COR-L47 (cell line): ENCODE measurements around the gene LMO1.

Source experiments
- DNase-seq: peaks from one replicate; lab custom pipeline; 2025; lab: John Stamatoyannopoulos, UW

Gene LMO1

DNA sequence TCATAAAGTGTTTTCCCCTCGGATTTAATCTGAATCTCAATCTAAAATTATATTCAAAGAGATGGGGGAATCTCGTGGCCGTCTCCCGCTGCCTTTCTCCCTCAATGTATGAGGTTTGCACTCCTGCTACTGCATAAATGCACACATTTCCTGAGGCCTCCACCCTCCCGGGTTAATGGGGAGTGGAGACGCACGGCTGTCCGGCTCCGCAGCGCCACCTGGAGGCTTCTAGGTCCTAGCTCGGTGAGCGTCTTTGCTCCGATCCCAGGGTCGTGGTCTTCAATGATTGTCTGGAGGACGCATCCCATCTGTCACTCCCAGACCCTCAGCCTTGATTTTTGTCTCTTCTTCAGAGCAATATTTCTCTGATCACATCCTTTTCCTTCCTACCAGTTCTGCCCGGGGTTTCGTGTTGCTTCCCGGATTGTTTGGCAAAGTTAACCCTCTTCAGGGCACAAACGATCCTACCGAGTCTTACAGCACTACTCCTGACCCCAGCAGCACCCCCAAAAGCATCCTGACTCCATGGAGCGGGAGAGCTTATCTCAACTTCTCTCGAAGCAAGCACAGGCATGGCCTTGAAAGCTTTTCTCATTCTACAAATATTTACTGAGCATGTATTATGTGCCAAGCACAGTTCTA is at the start of gene LMO1:
LMO1 (minus strand) TSS at position 110 of the 642 bp plus-strand sequence. CDS start 516 bp downstream, outside the sequence.
- DNase-seq = peak; percentile 83

DNA sequence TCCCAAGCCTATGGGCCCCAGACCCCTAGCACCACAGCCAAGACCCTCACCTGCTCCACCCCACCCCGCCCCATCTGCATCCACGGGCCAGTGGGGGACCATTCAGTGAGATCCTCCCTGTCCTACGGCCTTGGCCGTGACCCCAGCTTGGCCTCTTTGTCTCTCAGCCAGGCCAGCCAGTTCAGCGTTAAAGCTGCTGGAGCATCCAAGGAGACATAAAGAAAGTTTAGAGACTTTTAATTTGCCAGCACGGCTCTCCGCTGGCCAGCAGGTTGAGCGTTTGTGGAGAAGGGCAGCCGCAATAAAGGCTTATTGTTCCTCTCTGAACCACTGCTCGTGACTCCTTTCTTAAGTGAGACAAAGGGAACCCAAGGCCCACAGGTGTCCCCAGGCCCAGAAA is 49.3 kb upstream of the LMO1 start:
- no peak for DNase-seq

- DNase-seq = no peak
Observed at GRCh38 chr11:8311366-8311765, 47.7 kb upstream of the LMO1 start.

DNA sequence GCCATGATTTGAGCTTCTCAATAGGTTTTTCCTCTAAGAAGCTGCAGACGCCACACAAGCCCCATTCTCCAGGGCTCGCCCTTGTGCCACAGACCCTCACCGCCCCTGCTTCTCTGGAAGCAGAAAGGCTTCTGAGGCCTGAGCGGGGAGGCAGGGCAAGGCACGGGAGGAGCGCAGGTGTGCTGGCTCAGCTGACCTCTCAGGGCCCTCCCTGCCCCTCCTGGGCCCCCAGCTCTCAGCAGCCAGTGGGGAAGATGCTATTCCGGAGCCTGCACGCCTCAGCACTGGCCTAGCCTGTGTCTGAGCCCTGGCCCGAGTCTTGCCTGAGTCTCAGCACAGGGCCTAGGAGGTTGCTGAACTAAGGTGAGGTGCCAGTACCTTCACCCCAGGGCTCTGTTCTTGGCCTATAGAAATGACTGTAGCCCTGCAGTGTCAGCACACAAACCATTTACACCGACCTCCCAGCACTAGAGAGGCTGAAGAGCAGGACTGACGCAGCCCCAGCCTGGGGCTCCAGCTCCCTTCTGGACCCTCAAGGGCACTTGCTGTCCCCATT is 47.1 kb upstream of the LMO1 start:
- no peak for DNase-seq

GRCh38 chr11:8309862-8310261 is 46.2 kb upstream of the LMO1 start:
- DNase-seq = peak; percentile 14

DNA sequence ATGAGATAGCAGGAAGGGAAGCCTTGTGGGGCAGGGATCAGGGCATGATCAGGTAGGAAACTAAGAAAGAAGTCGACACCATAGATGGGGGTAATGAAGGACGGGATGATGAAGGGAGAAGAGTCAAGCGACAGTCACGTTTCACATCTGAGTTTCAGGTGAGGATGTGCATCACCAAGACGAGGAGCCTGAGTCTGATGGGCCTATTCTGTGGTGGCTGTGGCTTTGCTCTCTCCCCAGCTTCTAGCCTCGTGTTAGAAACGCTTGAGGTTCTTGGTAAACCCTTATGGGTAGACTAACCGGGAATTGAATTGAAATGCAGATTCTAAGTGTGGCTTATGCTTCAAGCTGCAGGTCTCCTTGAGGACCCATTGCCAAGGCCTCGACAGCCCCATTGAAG is 45.6 kb upstream of the LMO1 start:
- DNase-seq = no peak

- DNase-seq = no peak
Observed at GRCh38 chr11:8307601-8308000, 43.9 kb upstream of the LMO1 start.

DNA sequence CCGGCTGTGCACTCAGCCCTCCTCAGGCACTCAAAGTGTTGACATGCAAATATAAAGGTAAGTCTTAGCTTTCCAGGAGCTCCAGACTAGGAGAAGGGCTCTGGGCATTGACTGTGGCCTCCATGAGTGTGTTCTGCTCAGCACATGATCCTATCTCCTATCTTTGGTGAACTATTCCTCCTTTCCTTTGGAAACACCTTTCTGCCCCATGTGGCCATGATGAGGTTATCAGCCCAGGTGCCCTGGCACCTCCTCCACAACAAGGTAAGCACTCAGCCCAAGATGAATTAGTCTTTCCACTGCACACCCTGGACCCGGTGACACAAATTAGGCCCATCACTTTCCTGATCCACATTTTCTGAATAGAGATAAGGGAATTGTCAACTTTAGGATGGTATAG is 37.9 kb upstream of the LMO1 start:
- DNase-seq = no peak

DNA sequence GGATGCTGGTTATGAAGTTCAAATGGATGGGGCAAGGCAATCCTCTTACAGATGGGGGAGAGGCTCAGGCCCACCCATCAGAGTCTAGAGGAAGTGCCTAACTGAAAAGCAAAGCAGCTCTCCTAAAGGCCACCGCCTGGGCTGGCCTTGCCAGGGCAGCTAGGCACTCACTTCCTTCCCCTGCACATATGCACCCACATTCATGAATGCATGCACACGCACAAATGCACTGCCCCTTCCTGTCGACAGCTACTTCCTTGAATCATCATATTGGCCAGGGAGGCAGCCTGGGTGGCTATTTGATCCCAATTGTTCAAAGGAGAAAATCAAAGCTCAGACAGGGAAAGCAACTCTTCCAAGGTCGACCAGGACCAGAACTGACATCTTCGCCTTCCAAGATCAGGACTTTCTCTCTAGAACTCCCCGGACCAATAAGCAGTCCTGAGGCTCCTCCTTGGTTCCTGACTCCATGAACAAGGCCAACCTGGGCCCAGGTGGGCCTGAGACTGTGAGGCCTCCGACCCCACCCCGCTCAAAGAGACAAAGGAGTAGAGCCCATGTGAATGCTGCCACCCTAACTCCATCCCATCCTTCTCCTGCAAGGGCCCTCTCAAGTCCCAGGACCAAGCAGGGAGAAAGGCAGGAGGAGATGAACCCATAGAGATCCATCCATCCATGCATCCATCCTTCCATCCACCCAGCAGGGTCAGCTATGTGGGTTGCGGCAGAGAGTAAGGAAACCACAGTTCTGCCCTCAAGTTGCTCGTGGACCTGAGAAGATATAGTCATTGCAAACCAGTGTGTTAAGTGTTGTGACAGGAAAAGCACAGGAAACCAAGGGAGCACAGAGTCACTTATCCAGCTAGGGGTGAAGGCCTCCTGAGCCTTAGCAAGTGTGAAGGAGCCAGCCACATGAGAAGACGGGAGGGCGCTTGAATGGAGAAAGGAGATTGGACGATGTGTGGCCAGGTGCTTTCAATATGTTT is 35.4 kb upstream of the LMO1 start:
- DNase-seq = no peak

DNA sequence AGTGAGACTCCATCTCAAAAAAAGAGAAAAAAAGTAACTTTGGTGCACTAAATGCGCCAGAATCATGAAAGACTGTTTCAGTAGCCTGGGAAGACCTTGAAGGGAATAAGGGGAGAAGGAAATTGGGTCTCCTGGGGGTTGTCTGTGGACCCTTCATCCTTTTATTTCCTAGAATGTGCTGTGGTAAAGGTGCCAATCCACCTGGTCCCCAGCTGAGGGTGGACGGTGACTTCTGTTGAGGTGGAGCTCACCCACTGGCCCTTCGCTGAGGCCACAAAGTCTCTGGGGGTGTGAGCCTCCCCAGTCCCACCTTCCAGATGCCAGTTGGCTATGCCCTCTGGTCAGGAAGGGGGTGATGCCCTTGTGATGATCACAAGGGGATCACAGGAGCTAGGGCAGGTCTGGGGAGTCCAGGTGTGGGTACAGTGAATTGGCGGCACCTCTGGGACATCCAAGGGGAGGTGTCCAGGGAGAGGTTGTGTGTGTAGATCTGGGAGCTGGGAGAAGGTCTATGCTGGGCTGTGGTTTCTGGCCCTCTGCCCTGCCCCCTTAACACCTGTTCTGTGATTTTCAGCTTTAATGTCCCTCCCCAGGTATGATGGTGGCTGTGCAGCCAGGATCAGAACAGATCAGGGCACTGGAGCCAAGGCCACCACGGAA is 34.2 kb upstream of the LMO1 start:
- no peak for DNase-seq

- DNase-seq = no peak
Observed at GRCh38 chr11:8296872-8297271, 33.2 kb upstream of the LMO1 start.

DNA sequence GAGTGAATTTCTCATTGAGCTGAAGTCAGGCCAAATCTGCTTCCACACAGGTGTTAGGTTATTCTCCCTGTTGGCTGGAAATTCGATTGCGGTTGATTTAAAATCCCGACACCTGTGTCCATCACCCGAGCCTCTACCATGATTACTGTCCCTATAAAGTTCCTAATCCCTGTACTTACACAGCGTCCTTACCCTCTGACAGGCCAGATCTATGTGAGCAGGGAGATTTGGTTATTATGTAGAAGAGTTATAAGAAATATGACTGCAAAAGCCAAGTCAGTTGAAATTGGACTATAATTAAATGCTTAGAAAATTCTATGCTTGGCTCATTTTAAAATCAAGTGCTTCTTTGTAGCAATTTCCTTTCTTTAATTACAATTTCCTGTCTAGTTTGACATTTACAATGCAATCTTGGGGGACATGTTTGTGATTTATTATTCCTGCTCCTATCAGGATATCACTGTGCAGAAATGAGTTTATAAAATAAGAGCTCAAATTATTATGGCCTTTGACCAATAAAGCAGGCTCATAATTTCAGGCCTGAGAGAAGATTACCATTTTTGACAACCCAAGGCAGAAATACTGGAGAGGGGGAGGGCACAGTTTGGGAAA is 32.5 kb upstream of the LMO1 start:
- DNase-seq = no peak

DNA sequence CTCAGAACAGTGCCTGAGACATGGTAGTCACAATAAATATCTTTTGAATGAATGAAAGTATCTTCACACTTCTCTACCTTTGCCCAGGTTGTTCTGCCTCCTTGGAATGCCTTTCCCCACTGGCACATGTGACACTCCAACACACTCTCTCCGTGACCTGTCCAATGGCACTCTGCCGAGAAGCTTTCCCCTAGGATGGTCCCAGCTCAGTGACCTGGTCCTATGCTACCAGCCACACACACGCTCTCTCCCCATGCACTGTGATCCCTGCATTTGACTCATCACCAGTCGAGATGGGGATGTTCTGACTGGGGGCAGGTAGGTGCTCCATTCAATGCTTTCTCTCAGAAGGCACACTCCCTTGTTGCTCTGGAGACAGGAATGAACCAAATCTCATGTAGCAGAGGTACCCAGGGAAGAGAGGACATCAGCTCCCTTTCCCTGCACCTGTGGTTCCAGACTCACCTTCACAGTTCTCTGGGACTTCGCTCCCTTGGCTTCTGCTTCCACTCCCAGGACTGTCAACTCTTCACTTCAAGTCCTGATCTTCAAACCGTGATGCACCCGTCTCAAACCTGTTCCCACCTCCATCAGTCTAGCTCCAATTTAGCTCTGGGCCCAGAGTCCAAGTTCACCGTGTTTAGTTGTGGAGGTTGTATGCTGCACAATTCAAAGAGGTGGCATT is 30.7 kb upstream of the LMO1 start:
- no peak for DNase-seq

DNA sequence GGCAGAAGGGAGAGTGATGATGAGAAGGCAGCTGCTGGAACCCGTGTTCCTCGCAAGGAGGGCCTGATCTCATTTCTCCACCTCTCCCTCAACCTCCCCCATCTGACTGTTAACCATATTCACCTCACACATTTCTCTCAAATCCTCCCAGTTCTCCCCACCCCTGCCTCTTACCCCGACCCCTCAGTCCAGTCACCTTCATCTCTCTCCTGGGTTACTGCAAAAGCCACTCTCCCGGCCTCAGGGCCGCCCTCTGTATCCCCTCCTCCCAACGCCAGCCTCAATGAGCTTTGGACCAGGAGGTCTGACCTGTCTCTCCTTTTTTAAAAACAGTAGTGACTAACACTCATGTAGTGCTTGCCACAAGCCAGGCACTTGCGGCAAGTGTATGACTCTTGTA is 29.5 kb upstream of the LMO1 start:
- no peak for DNase-seq

DNA sequence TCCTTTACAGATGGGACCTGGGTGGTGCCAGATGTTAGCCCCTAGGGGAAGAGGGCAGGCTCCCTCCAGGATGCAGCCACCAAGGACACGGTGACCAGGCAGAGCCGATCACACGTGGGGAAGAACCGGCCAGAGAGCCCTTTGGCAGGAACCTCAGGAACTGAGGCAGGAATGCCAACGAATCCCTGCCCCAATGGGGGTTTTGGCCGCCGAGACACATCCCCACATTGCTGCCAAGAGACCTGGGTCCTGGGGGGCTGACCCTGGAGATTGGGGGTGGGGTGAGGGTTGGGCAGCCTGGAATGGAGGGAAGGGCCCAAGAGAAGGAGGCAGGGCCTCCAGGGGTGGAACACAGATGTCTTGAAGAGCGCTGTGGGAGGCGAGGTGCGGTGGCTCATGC is 28.7 kb upstream of the LMO1 start:
- no peak for DNase-seq

DNA sequence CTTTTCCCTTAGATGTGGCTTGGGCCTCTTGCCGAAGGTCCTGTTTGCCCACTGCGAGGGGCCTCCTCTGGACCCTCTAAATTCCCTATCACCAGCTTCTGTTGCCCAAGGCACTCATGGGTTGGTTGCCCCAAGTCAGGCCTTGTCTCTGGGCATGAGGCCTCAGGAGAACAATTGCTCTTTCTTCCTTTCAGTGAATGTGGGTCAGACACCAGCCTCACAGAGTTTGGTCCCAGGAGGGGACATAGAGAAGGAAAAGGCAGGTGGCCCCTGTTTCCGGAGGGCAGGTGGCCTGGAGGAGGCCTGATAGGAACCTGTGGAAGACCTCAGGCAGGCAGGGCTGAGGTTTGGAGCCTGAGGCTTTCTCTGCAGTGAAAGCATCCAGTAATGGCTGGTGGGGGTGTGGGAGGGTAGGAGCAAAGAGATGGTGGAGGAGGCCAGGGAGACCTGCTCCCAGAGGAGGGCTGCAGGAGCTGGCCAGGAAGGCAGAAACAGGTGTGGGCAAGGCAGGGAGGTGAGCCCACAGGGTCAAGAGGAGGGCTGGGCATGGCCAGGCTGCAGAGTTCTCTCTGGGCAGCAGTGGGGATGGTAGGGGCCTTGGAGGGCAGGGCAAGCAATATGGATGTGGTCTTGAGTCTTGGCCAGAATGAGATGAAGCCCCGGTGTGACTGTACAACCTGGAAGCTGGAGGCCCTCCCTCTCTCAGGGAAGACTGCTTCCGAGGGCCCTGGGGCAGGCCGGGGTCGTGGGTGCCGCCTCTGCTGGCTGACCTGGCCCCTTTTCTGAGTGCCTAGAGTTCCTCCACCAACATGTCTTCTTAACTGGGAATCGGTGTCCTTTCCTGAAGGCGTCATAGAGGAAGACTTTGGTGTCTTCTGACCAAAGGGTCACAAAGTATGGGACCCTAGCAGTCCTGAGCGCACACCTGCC is 28.0 kb upstream of the LMO1 start:
- no peak for DNase-seq

GRCh38 chr11:8290081-8290810 is 26.6 kb upstream of the LMO1 start:
- DNase-seq = peak; percentile 76

- no peak for DNase-seq
Observed at GRCh38 chr11:8289492-8289918, 25.8 kb upstream of the LMO1 start.

DNA sequence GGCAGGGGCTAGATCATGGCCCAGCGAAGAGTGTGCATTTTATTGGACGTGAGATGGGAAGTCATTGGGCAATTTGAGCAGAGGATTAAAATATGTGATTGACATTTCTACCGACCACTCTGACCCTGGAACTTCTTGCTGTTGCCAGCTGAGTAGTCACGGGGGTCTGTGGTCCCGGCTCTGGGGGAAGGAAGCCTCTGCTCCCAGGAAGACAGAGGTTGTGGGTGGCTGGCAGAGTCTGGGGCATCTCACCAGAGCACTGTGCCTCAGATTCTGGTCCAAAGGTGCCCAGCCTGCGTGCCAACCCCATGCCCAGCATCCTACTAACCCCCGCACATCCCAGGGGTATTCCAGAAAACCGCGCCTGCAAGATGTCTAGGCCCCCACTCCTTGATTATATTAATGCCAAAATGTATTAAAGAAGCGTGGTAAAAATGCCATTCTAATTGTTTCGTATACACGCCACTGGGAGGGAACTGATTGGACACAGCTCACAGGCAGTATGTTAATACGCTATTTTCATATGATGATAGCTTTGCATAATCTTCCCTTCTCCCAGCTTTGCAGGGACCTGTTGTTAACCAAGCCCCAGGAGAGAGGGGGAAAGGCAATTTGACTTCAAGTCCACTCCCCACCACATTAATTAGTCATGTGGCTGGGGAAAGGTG is 25.3 kb upstream of the LMO1 start:
- DNase-seq = no peak
